Astrocyte (in vitro differentiated cells and primary cell): ENCODE measurements around the gene MLN. TPM values are rescaled to one million over a fixed set of nuclear protein-coding genes. Genes with fewer than 3 reads are reported as not detected.

ENCODE experiments used
- DNase-seq: peaks from one replicate; pipeline ENCODE4 v3.0.0-alpha.2; 2010; ENCODE audit warnings: low read depth
- FAIRE-seq: peaks from 2 replicates; lab custom pipeline; 2011; peaks lifted over from hg19 to GRCh38; lab: Jason Lieb, UNC
- H2AFZ ChIP-seq: 2 replicates; pipeline ENCODE4 v1.6.0; 2012; ENCODE audit warnings: low read depth, low read length, inconsistent platforms
- H3K27ac ChIP-seq: 2 replicates; pipeline ENCODE4 v1.5.1; 2011; ENCODE audit warnings: low read depth, low read length, inconsistent platforms
- H3K27me3 ChIP-seq: 2 replicates; pipeline ENCODE4 v1.6.0; 2011; ENCODE audit warnings: low read length, inconsistent platforms; ENCODE audit not compliant: insufficient read depth
- H3K36me3 ChIP-seq: 2 replicates; pipeline ENCODE4 v1.5.1; 2011; ENCODE audit warnings: low read length, inconsistent platforms; ENCODE audit not compliant: insufficient read depth
- H3K4me1 ChIP-seq: 2 replicates; pipeline ENCODE4 v1.5.1; 2011; ENCODE audit warnings: low read length, inconsistent platforms; ENCODE audit not compliant: insufficient read depth
- H3K4me2 ChIP-seq: 2 replicates; pipeline ENCODE4 v1.6.0; 2012; ENCODE audit warnings: low read length, inconsistent platforms
- H3K4me3 ChIP-seq: 2 replicates; pipeline ENCODE4 v1.5.1; 2011; ENCODE audit warnings: low read depth, mild to moderate bottlenecking, low read length, inconsistent platforms; ENCODE audit not compliant: insufficient read depth
- H3K79me2 ChIP-seq: 2 replicates; pipeline ENCODE4 v1.6.0; 2012; ENCODE audit warnings: mild to moderate bottlenecking, low read length, inconsistent platforms; ENCODE audit not compliant: insufficient read depth
- H3K9ac ChIP-seq: 2 replicates; pipeline ENCODE4 v1.6.0; 2012; ENCODE audit warnings: mild to moderate bottlenecking, low read length, inconsistent platforms
- H3K9me3 ChIP-seq: 2 replicates; pipeline ENCODE4 v1.5.1; 2012; ENCODE audit warnings: low read depth, mild to moderate bottlenecking, low read length, inconsistent platforms; ENCODE audit not compliant: insufficient read depth
- H4K20me1 ChIP-seq: 2 replicates; pipeline ENCODE4 v1.6.0; 2012; ENCODE audit warnings: low read length, inconsistent platforms; ENCODE audit not compliant: insufficient read depth
- H3K27ac Mint-ChIP-seq: one replicate; pipeline ENCODE4 v1.8.0; 2021; ENCODE audit warnings: mild to moderate bottlenecking, mixed read lengths; ENCODE audit not compliant: unreplicated experiment
- H3K27me3 Mint-ChIP-seq: one replicate; pipeline ENCODE4 v1.8.0; 2021; ENCODE audit warnings: low read depth, mixed read lengths; ENCODE audit not compliant: unreplicated experiment
- H3K36me3 Mint-ChIP-seq: one replicate; pipeline ENCODE4 v1.8.0; 2021; ENCODE audit warnings: low read depth, mixed read lengths; ENCODE audit not compliant: unreplicated experiment
- H3K4me1 Mint-ChIP-seq: one replicate; pipeline ENCODE4 v1.8.0; 2021; ENCODE audit warnings: low read depth, mixed read lengths; ENCODE audit not compliant: unreplicated experiment
- H3K4me3 Mint-ChIP-seq: one replicate; pipeline ENCODE4 v1.8.0; 2021; ENCODE audit warnings: mild to moderate bottlenecking, moderate library complexity, mixed read lengths; ENCODE audit not compliant: unreplicated experiment
- H3K9me3 Mint-ChIP-seq: one replicate; pipeline ENCODE4 v1.8.0; 2021; ENCODE audit warnings: mild to moderate bottlenecking, mixed read lengths; ENCODE audit not compliant: unreplicated experiment
- EZH2 ChIP-seq: IDR thresholded peaks from 2 replicates; pipeline ENCODE4 v1.6.1; 2012; ENCODE audit warnings: mild to moderate bottlenecking, low read length, inconsistent platforms; ENCODE audit not compliant: insufficient read depth
- total RNA-seq: library from RNA; stranded (reverse); gene quantifications from 2 replicates; pipeline ENCODE4 v1.2.1, GENCODE V29; 2021
- TF ChIP-seq, protein P1 (sequence below): IDR thresholded peaks from 2 replicates; pipeline ENCODE4 v1.5.1; 2011; ENCODE audit warnings: low read depth, mild to moderate bottlenecking, inconsistent platforms, low read length, moderate library complexity; ENCODE audit not compliant: insufficient read depth

MLN gene
- total RNA-seq, 1 donor from 2014 or later: not detected

DNA sequence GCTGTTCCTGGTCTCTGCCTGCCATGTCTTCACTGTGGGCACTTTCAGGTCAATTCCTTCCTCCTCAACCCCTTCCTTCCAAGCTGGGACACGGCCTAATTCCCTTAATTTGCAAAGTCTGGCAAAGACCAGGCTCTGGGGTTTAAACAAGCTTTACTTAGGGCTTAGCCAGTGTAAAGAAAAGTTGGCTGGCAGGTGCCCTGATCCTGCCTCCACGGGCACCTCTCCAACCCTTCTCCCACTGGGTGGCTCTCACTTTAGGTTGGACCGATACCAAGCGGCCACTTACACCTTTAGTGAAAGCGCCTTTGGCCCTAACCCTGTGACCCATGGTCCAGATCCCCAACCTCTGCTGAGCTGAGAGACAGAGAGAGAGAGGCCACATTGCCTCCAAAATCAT is 13.7 kb upstream of the MLN start:
- Histone ChIP-seq H3K4me2 (no peak overlapping the region), H3K27me3 (peaks cover 11% of the 10 kb centered on the region), H3K4me3 (no peak overlapping the region), H3K9ac (no peak overlapping the region), H3K27ac (no peak overlapping the region), H4K20me1 (no peaks in the 10 kb centered on the region), H3K36me3 (no peaks in the 10 kb centered on the region), H2AFZ (no peak overlapping the region), H3K79me2 (no peaks in the 10 kb centered on the region), H3K4me1 (no peaks in the 10 kb centered on the region), H3K9me3 (no peaks in the 10 kb centered on the region)
- H3K9me3 Mint-ChIP-seq: no peaks in the 10 kb centered on the region
- no peaks in the 10 kb centered on the region for H3K36me3 Mint-ChIP-seq
- H3K4me1 Mint-ChIP-seq: no peaks in the 10 kb centered on the region
- no peak overlapping the region for H3K4me3 Mint-ChIP-seq
- FAIRE-seq: no peak
- H3K27ac Mint-ChIP-seq: peak overlapping the region; percentile 18
- H3K27me3 Mint-ChIP-seq: peaks cover 46% of the 10 kb centered on the region
- TF ChIP-seq EZH2: no peak
- TF ChIP-seq, protein P1, sequence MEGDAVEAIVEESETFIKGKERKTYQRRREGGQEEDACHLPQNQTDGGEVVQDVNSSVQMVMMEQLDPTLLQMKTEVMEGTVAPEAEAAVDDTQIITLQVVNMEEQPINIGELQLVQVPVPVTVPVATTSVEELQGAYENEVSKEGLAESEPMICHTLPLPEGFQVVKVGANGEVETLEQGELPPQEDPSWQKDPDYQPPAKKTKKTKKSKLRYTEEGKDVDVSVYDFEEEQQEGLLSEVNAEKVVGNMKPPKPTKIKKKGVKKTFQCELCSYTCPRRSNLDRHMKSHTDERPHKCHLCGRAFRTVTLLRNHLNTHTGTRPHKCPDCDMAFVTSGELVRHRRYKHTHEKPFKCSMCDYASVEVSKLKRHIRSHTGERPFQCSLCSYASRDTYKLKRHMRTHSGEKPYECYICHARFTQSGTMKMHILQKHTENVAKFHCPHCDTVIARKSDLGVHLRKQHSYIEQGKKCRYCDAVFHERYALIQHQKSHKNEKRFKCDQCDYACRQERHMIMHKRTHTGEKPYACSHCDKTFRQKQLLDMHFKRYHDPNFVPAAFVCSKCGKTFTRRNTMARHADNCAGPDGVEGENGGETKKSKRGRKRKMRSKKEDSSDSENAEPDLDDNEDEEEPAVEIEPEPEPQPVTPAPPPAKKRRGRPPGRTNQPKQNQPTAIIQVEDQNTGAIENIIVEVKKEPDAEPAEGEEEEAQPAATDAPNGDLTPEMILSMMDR: no peak
- no peak for DNase-seq

DNA sequence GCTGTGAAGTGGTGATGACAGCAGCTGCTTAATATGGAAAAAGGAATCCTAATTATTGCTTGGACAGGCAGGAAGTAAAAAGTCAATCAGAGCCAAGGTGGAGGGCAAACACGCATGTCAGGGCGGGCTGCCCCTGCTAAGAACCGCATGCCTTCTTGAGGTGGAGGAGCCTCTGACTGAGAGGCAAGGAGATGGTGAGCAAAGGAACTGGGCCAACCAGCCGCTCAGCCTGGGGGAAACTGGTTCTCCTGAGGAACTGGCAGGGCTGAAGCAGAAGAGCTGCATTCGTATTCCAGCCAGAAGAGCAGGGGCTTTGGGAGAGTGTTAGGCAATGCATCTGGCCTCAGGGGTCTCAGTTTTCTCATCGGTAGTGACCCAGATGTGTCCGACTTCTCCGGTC is 13.1 kb upstream of the MLN start:
- H2AFZ ChIP-seq: no peak overlapping the region
- no peaks in the 10 kb centered on the region for H3K4me1 Mint-ChIP-seq
- TF ChIP-seq, protein P1: no peak
- no peak for TF ChIP-seq EZH2
- H3K9ac ChIP-seq: no peak overlapping the region
- H3K27me3 Mint-ChIP-seq: peaks cover 41% of the 10 kb centered on the region
- peaks cover 11% of the 10 kb centered on the region for H3K27me3 ChIP-seq
- H3K4me2 ChIP-seq: no peak overlapping the region
- H3K27ac ChIP-seq: no peak overlapping the region
- H3K4me1 ChIP-seq: no peaks in the 10 kb centered on the region
- no peak overlapping the region for H3K4me3 ChIP-seq
- DNase-seq (no peak), FAIRE-seq (no peak)
- no peaks in the 10 kb centered on the region for H3K36me3 Mint-ChIP-seq
- H3K4me3 Mint-ChIP-seq: no peak overlapping the region
- H3K27ac Mint-ChIP-seq: no peak overlapping the region
- no peaks in the 10 kb centered on the region for H3K36me3 ChIP-seq
- no peaks in the 10 kb centered on the region for H3K9me3 Mint-ChIP-seq
- no peaks in the 10 kb centered on the region for H4K20me1 ChIP-seq
- no peaks in the 10 kb centered on the region for H3K9me3 ChIP-seq
- H3K79me2 ChIP-seq: no peaks in the 10 kb centered on the region

DNA sequence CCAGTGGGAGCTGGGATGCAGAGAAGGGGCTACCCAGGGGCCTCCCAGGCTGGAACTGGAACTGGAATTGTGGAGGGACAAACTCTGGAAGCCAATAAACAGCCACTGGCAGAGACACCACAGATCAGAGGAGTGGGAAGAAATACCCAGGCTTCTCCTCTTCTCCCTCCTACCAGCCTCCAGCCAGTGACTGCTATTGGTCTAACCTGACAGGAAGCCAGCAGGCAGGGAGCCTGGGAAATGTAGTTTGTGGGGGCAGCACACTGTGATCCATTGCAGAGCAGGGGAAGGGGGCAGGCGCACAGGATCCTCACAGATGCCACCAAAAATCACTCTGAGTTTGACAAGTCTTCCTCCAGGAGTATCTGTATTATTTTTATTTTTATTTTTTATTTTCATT is 12.1 kb upstream of the MLN start:
- DNase-seq (no peak), FAIRE-seq (no peak)
- Histone ChIP-seq H3K36me3 (no peaks in the 10 kb centered on the region), H3K79me2 (no peaks in the 10 kb centered on the region), H3K9me3 (no peaks in the 10 kb centered on the region), H3K27me3 (peaks cover 18% of the 10 kb centered on the region), H3K4me1 (no peaks in the 10 kb centered on the region), H3K4me3 (no peak overlapping the region), H2AFZ (no peak overlapping the region), H3K4me2 (no peak overlapping the region), H3K9ac (no peak overlapping the region), H3K27ac (no peak overlapping the region), H4K20me1 (no peaks in the 10 kb centered on the region)
- peaks cover 37% of the 10 kb centered on the region for H3K27me3 Mint-ChIP-seq
- H3K36me3 Mint-ChIP-seq: no peaks in the 10 kb centered on the region
- TF ChIP-seq, protein P1: no peak
- TF ChIP-seq EZH2: no peak
- no peak overlapping the region for H3K27ac Mint-ChIP-seq
- no peaks in the 10 kb centered on the region for H3K9me3 Mint-ChIP-seq
- peaks cover 7% of the 10 kb centered on the region for H3K4me1 Mint-ChIP-seq
- H3K4me3 Mint-ChIP-seq: no peak overlapping the region
